H1 (cell line): ENCODE results near the gene AKAP12. TPM values are rescaled to one million over a fixed set of nuclear protein-coding genes. Genes with fewer than 3 reads are reported as not detected.

Experiments used
- CTCF ChIA-PET: fragments of 300-600 bp; sonication (Branson Sonifier 250); formaldehyde crosslinking; loops from one replicate; lab custom pipeline; 2021; ENCODE audit not compliant: partially characterized antibody; lab: Charles Lee
- POLR2A ChIA-PET: fragments of 300-600 bp; sonication (Branson Sonifier 250); formaldehyde crosslinking; loops from one replicate; lab custom pipeline; 2021; ENCODE audit warnings: inconsistent platforms; ENCODE audit not compliant: partially characterized antibody; lab: Charles Lee
- DNase-seq, 2 experiments: peaks; one replicate each; pipeline versions ENCODE4 v3.0.0 to v3.0.0-alpha.2; 2010 to 2022; ENCODE audit warnings: low spot score in 2 of 2, low read depth in 1 of 2, mixed read lengths in 1 of 2
- FAIRE-seq: peaks from 2 replicates; lab custom pipeline; 2011; peaks lifted over from hg19 to GRCh38; lab: Jason Lieb, UNC
- H2AFZ ChIP-seq: 2 replicates; pipeline ENCODE4 v1.8.1; 2012; ENCODE audit warnings: low read length, inconsistent platforms
- H2AK5ac ChIP-seq: 2 replicates; pipeline ENCODE4 v1.6.1; 2013; ENCODE audit warnings: low read depth, low read length
- H2BK120ac ChIP-seq: replicated peaks from 2 replicates; pipeline ENCODE3; 2013; ENCODE audit warnings: low read depth, low read length, inconsistent platforms
- H2BK12ac ChIP-seq: 2 replicates; pipeline ENCODE4 v1.6.1; 2013; ENCODE audit warnings: low read depth, low read length
- H2BK15ac ChIP-seq: 2 replicates; pipeline ENCODE4 v1.6.1; 2013; ENCODE audit warnings: low read length
- H2BK20ac ChIP-seq: 2 replicates; pipeline ENCODE4 v1.6.1; 2013; ENCODE audit warnings: low read length
- H2BK5ac ChIP-seq: 2 replicates; pipeline ENCODE4 v1.6.1; 2013; ENCODE audit warnings: low read depth, low read length
- H3K14ac ChIP-seq: 2 replicates; pipeline ENCODE4 v1.6.1; 2013; ENCODE audit warnings: inconsistent platforms; ENCODE audit not compliant: insufficient read length
- H3K18ac ChIP-seq: 2 replicates; pipeline ENCODE4 v1.6.1; 2013; ENCODE audit warnings: low read length; ENCODE audit errors: extremely low read depth
- H3K23ac ChIP-seq: 2 replicates; pipeline ENCODE4 v1.6.1; 2013; ENCODE audit warnings: inconsistent platforms; ENCODE audit not compliant: insufficient read length
- H3K23me2 ChIP-seq: 2 replicates; pipeline ENCODE4 v1.6.1; 2013; ENCODE audit warnings: low read depth, low read length
- H3K27ac ChIP-seq: 2 replicates; pipeline ENCODE4 v1.6.1; 2011; ENCODE audit warnings: low read depth, low read length, inconsistent platforms
- H3K27me3 ChIP-seq, 4 experiments: replicated peaks in 1 of 4; 1 replicate in 1 of 4; 2 replicates in 3 of 4; pipeline versions ENCODE4 v1.6.1 to v1.8.1; 2011 to 2013; ENCODE audit warnings: low read length in 3 of 4, mild to moderate bottlenecking in 3 of 4, inconsistent platforms in 2 of 4, mixed read lengths in 2 of 4, moderate library complexity in 1 of 4; ENCODE audit not compliant: control insufficient read depth in 3 of 4, insufficient read depth in 3 of 4; ENCODE audit errors: extremely low read depth in 1 of 4
- H3K36me3 ChIP-seq, 4 experiments: 2 replicates each; pipeline versions ENCODE4 v1.6.1 to v1.8.1; 2011 to 2013; ENCODE audit warnings: mild to moderate bottlenecking in 4 of 4, low read length in 3 of 4, moderate library complexity in 2 of 4, control low read depth in 1 of 4, inconsistent platforms in 1 of 4; ENCODE audit not compliant: insufficient read depth in 4 of 4, control insufficient read depth in 2 of 4
- H3K4ac ChIP-seq: replicated peaks from 2 replicates; pipeline ENCODE3; 2013; ENCODE audit warnings: low read length, low read depth, mixed read lengths, inconsistent platforms; ENCODE audit not compliant: insufficient read length
- H3K4me1 ChIP-seq, 4 experiments: replicated peaks in 1 of 4; 1 replicate in 1 of 4; 2 replicates in 3 of 4; pipeline versions ENCODE4 v1.6.1 to v1.8.1; 2011 to 2013; ENCODE audit warnings: low read length in 3 of 4, inconsistent platforms in 2 of 4, mixed read lengths in 1 of 4; ENCODE audit not compliant: insufficient read depth in 4 of 4, control insufficient read depth in 3 of 4
- H3K4me2 ChIP-seq, 2 experiments: 2 replicates each; pipeline versions ENCODE4 v1.6.1 to v1.8.1; 2011 to 2013; ENCODE audit warnings: low read depth in 2 of 2, low read length in 2 of 2, control low read depth in 1 of 2, inconsistent platforms in 1 of 2, mild to moderate bottlenecking in 1 of 2; ENCODE audit not compliant: insufficient read depth in 1 of 2
- H3K4me3 ChIP-seq, 4 experiments: fragments of 200-600, 300-600 bp in 1 of 4; sonication (generic), shearing (Covaris generic), sonication (Bioruptor Twin) in 1 of 4; 2 replicates each; pipeline versions ENCODE4 v1.5.1 to v1.8.1; 2011 to 2016; ENCODE audit warnings: low read length in 4 of 4, low read depth in 3 of 4, control low read depth in 2 of 4, inconsistent platforms in 2 of 4, mild to moderate bottlenecking in 2 of 4, mixed read lengths in 1 of 4, moderate library complexity in 1 of 4; ENCODE audit not compliant: insufficient read depth in 2 of 4; ENCODE audit errors: extremely low read depth in 1 of 4
- H3K56ac ChIP-seq: replicated peaks from 2 replicates; pipeline ENCODE3; 2013; ENCODE audit warnings: low read depth, mild to moderate bottlenecking, mixed read lengths, low read length, inconsistent platforms; ENCODE audit not compliant: insufficient read length
- H3K79me1 ChIP-seq: 2 replicates; pipeline ENCODE4 v1.6.1; 2013; ENCODE audit warnings: low read depth, low read length, control low read depth
- H3K79me2 ChIP-seq, 2 experiments: 2 replicates each; pipeline versions ENCODE4 v1.6.1 to v1.8.1; 2012 to 2013; ENCODE audit warnings: low read length in 2 of 2, mild to moderate bottlenecking in 2 of 2, inconsistent platforms in 1 of 2; ENCODE audit not compliant: insufficient read depth in 2 of 2, control insufficient read depth in 1 of 2
- H3K9ac ChIP-seq, 4 experiments: replicated peaks in 1 of 4; 1 replicate in 1 of 4; 2 replicates in 3 of 4; pipeline versions ENCODE4 v1.6.1 to v1.8.1; 2011 to 2013; ENCODE audit warnings: low read depth in 3 of 4, low read length in 3 of 4, control low read depth in 2 of 4, mild to moderate bottlenecking in 2 of 4, moderate library complexity in 2 of 4, inconsistent platforms in 1 of 4; ENCODE audit errors: extremely low read depth in 1 of 4
- H3K9me3 ChIP-seq, 2 experiments: 2 replicates each; pipeline versions ENCODE4 v1.6.1 to v1.8.1; 2012 to 2013; ENCODE audit warnings: mild to moderate bottlenecking in 2 of 2, moderate library complexity in 2 of 2, control low read depth in 1 of 2, inconsistent platforms in 1 of 2, low read depth in 1 of 2, low read length in 1 of 2, mixed read lengths in 1 of 2; ENCODE audit not compliant: insufficient read depth in 2 of 2
- H4K20me1 ChIP-seq, 2 experiments: replicated peaks in 1 of 2; 2 replicates each; pipeline versions ENCODE3 to v1.8.1; 2011 to 2013; ENCODE audit warnings: inconsistent platforms in 2 of 2, low read length in 2 of 2, mild to moderate bottlenecking in 1 of 2; ENCODE audit not compliant: insufficient read depth in 2 of 2, control insufficient read depth in 1 of 2
- H4K5ac ChIP-seq: 2 replicates; pipeline ENCODE4 v1.6.1; 2013; ENCODE audit warnings: low read length, low read depth, mixed read lengths, inconsistent platforms; ENCODE audit not compliant: insufficient read length
- H4K8ac ChIP-seq: 2 replicates; pipeline ENCODE4 v1.8.0; 2013; ENCODE audit warnings: mild to moderate bottlenecking, moderate library complexity, low read length, inconsistent platforms; ENCODE audit not compliant: insufficient read depth; ENCODE audit errors: extremely low read depth
- H4K91ac ChIP-seq: replicated peaks from 2 replicates; pipeline ENCODE3; 2013; ENCODE audit warnings: low read length, mixed read lengths, inconsistent platforms; ENCODE audit not compliant: insufficient read length
- BCL11A ChIP-seq, 2 experiments: IDR thresholded peaks; one replicate each; pipeline ENCODE4 v1.6.1; 2011; ENCODE audit warnings: low read depth in 2 of 2, low read length in 2 of 2, mild to moderate bottlenecking in 2 of 2
- GABPA ChIP-seq: IDR thresholded peaks from 2 replicates; pipeline ENCODE4 v1.6.1; 2011; ENCODE audit warnings: mild to moderate bottlenecking, low read length, moderate library complexity, borderline replicate concordance; ENCODE audit not compliant: insufficient read depth
- NRF1 ChIP-seq: IDR thresholded peaks from 2 replicates; pipeline ENCODE4 v1.6.1; 2011; ENCODE audit warnings: mild to moderate bottlenecking, low read depth, low read length, improper control_type of control experiment
- SIRT6 ChIP-seq: IDR thresholded peaks from one replicate; pipeline ENCODE4 v1.7.1; 2012; ENCODE audit warnings: low read length, inconsistent platforms
- TAF1 ChIP-seq: IDR thresholded peaks from 2 replicates; pipeline ENCODE4 v1.6.1; 2011; ENCODE audit warnings: mild to moderate bottlenecking, low read depth, low read length
- TCF12 ChIP-seq: IDR thresholded peaks from 2 replicates; pipeline ENCODE4 v1.6.1; 2011; ENCODE audit warnings: low read depth, mild to moderate bottlenecking, low read length
- WGBS, 2 experiments: shearing (Covaris generic) in 1 of 2; methylation state at CpG; one replicate each; pipeline versions ENCODE4 v1.1.6 to v1.1.7; 2013 to 2015; ENCODE audit warnings: low lambda C conversion rate in 2 of 2, mixed read lengths in 2 of 2, inconsistent platforms in 1 of 2, low coverage in 1 of 2, missing lambda C conversion rate in 1 of 2; ENCODE audit not compliant: insufficient replicate concordance in 2 of 2, insufficient coverage in 1 of 2, insufficient read length in 1 of 2; ENCODE audit errors: extremely low coverage in 1 of 2, missing lambda C conversion rate in 1 of 2; 5-methylcytosine and 5-hydroxymethylcytosine counted together
- polyA plus RNA-seq, 7 experiments: library from polyadenylated mRNA; depleted of rRNA in 3 of 7; stranded (reverse) in 5 of 7; unstranded in 2 of 7; fragments of >200 nt in 5 of 7; fragments of 200-250 nt in 2 of 7; gene quantifications; 1 replicate in 5 of 7; 2 replicates in 1 of 7; 4 replicates in 1 of 7; pipeline versions ENCODE4 v1.2.1 to v1.2.3, GENCODE V29; 2011 to 2013; ENCODE audit warnings: missing spikeins in 2 of 7, mixed read lengths in 2 of 7
- total RNA-seq: library from RNA; stranded (reverse); fragmentation: NEBNext Ultra II Directional; extraction: Animal tissue kit (Norgen Biotek cat#: 25700); gene quantifications from 2 replicates; pipeline ENCODE4 v1.2.1, GENCODE V29; 2021

AKAP12 gene
- total and polyA plus RNA-seq, 2 of the 8 experiments (the other 6 are each of a cell fraction or from before 2014, with no cell fraction given): 14.6 to 79.2 TPM

GRCh38 chr6:151351146-151351700 lies 111.5 kb downstream of the AKAP12 start:
- no peak overlapping the region for H3K23ac ChIP-seq
- H3K27me3 ChIP-seq: no peaks in the 10 kb centered on the region
- H3K18ac ChIP-seq: no peak overlapping the region
- H2BK20ac ChIP-seq: no peak overlapping the region
- H3K4me3 ChIP-seq: no peak overlapping the region
- 89% methylated on average over 15 of the region's 18 CpGs; no CpG with 5 or more reads in 1 of the 2 experiments for WGBS, 2 experiments
- H3K79me2 ChIP-seq: no peaks in the 10 kb centered on the region
- H3K9ac ChIP-seq: no peak overlapping the region
- H2BK5ac ChIP-seq: no peak overlapping the region
- FAIRE-seq: no peak
- no peak overlapping the region for H3K14ac ChIP-seq
- H4K8ac ChIP-seq: no peak overlapping the region
- no peak overlapping the region for H2AFZ ChIP-seq
- POLR2A ChIA-PET: no interaction called here
- DNase-seq: no peak
- H2BK12ac ChIP-seq: no peak overlapping the region
- no peak overlapping the region for H3K4ac ChIP-seq
- no peak overlapping the region for H4K5ac ChIP-seq
- no peaks in the 10 kb centered on the region for H3K23me2 ChIP-seq
- no peaks in the 10 kb centered on the region; a peak in 1 of 8 replicates for H3K36me3 ChIP-seq
- H3K27ac ChIP-seq: no peak overlapping the region
- H2BK15ac ChIP-seq: no peak overlapping the region
- TF ChIP-seq NRF1 (no peak), SIRT6 (no peak), BCL11A (IDR thresholded peaks at IDR 0.05; ENCODE audit: low read depth in 2 of 2, low read length in 2 of 2) (no peak), TCF12 (no peak), GABPA (no peak), TAF1 (no peak)
- TF ChIP-seq, all 59 proteins: peak for 0
- peaks cover 0 to 2% of the 10 kb centered on the region in 2 experiments for H4K20me1 ChIP-seq
- H3K79me1 ChIP-seq: no peaks in the 10 kb centered on the region
- no peak overlapping the region for H3K4me2 ChIP-seq
- H2AK5ac ChIP-seq: no peak overlapping the region
- CTCF ChIA-PET: interaction anchor here (0.9 to 1.0 kb wide), 4 partner anchors 19 to 337 kb away, joined by 3 read pairs; no protein-coding TSS in a partner anchor
- no peak overlapping the region for H4K91ac ChIP-seq
- H3K4me1 ChIP-seq: no peaks in the 10 kb centered on the region
- no peaks in the 10 kb centered on the region for H3K9me3 ChIP-seq
- no peak overlapping the region for H2BK120ac ChIP-seq
- H3K56ac ChIP-seq: no peak overlapping the region
